GM21723 (cell line): ENCODE results near the gene L1TD1.
"Not testable (repeated sequence)": the region's sequence is repeated elsewhere in the genome, so short reads cannot be mapped to it uniquely, and the experiment has no call there.

Source experiments
- ATAC-seq: cut with Tn5 transposase; IDR thresholded peaks from one replicate; pipeline ENCODE4 v1.9.1; 2021; ENCODE audit warnings: mild to moderate bottlenecking, moderate library complexity; ENCODE audit not compliant: unreplicated experiment

L1TD1 gene

GRCh38 chr1:62198069-62198780 lies 3.6 kb downstream of the L1TD1 start:
- ATAC-seq, result no peak

- ATAC-seq, result no peak
Observed at GRCh38 chr1:62198781-62199125, 4.1 kb downstream of the L1TD1 start.

- ATAC-seq, result no peak
Observed at GRCh38 chr1:62207187-62207586, 12.5 kb downstream of the L1TD1 start.

- no peak for ATAC-seq
Observed at GRCh38 chr1:62208087-62208486, 13.4 kb downstream of the L1TD1 start.

- ATAC-seq, result no peak
Observed at GRCh38 chr1:62208970-62209369, 14.3 kb downstream of the L1TD1 start.

- no peak for ATAC-seq
Observed at GRCh38 chr1:62209931-62210595, 15.4 kb downstream of the L1TD1 start.

GRCh38 chr1:62210960-62211359 lies 16.3 kb downstream of the L1TD1 start:
- no peak for ATAC-seq

- ATAC-seq, result no peak
Observed at GRCh38 chr1:62212411-62212810, 17.8 kb downstream of the L1TD1 start.

- ATAC-seq, result no peak
Observed at GRCh38 chr1:62213075-62213914, 18.6 kb downstream of the L1TD1 start.

- ATAC-seq, result no peak
Observed at GRCh38 chr1:62218604-62219003, 24.0 kb downstream of the L1TD1 start.

- ATAC-seq, result not testable (repeated sequence)
Observed at GRCh38 chr1:62220456-62220855, 25.8 kb downstream of the L1TD1 start.

- no peak for ATAC-seq
Observed at GRCh38 chr1:62221171-62221570, 26.5 kb downstream of the L1TD1 start.

- ATAC-seq, result no peak
Observed at GRCh38 chr1:62222321-62222720, 27.7 kb downstream of the L1TD1 start.

GRCh38 chr1:62224182-62224581 lies 29.5 kb downstream of the L1TD1 start:
- ATAC-seq, result no peak

- no peak for ATAC-seq
Observed at GRCh38 chr1:62227496-62227895, 32.8 kb downstream of the L1TD1 start.

- no peak for ATAC-seq
Observed at GRCh38 chr1:62228136-62228882, 33.7 kb downstream of the L1TD1 start.

- ATAC-seq, result no peak
Observed at GRCh38 chr1:62228883-62229187, 34.2 kb downstream of the L1TD1 start.

- no peak for ATAC-seq
Observed at GRCh38 chr1:62229468-62229867, 34.8 kb downstream of the L1TD1 start.

GRCh38 chr1:62229932-62230331 lies 35.3 kb downstream of the L1TD1 start:
- no peak for ATAC-seq

GRCh38 chr1:62230718-62231117 lies 36.1 kb downstream of the L1TD1 start:
- no peak for ATAC-seq

- no peak for ATAC-seq
Observed at GRCh38 chr1:62232871-62233278, 38.2 kb downstream of the L1TD1 start.
